Subcutaneous adipose tissue (tissue), 4 donors: ENCODE measurements around the gene NTN3. TPM values are rescaled to one million over a fixed set of nuclear protein-coding genes. Genes with fewer than 3 reads are reported as not detected.

ENCODE experiments used
- total RNA-seq, 4 donors: library from RNA; depleted of rRNA; stranded (reverse); fragments of >200 nt; gene quantifications; one replicate each; pipeline ENCODE4 v1.1.0, GENCODE V29; 2016
- TF ChIP-seq, protein P1 (sequence below): fragments of 450-650 bp; IDR thresholded peaks from one replicate; pipeline ENCODE4 v1.5.1; 2016; ENCODE audit warnings: low read depth, mild to moderate bottlenecking, control low read depth, antibody characterized with exemption, moderate library complexity

NTN3 gene
- not detected for total RNA-seq

- TF ChIP-seq, protein P1, sequence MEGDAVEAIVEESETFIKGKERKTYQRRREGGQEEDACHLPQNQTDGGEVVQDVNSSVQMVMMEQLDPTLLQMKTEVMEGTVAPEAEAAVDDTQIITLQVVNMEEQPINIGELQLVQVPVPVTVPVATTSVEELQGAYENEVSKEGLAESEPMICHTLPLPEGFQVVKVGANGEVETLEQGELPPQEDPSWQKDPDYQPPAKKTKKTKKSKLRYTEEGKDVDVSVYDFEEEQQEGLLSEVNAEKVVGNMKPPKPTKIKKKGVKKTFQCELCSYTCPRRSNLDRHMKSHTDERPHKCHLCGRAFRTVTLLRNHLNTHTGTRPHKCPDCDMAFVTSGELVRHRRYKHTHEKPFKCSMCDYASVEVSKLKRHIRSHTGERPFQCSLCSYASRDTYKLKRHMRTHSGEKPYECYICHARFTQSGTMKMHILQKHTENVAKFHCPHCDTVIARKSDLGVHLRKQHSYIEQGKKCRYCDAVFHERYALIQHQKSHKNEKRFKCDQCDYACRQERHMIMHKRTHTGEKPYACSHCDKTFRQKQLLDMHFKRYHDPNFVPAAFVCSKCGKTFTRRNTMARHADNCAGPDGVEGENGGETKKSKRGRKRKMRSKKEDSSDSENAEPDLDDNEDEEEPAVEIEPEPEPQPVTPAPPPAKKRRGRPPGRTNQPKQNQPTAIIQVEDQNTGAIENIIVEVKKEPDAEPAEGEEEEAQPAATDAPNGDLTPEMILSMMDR = no peak
Measured at GRCh38 chr16:2471016-2471652, at the start of gene NTN3. Gene NTN3 (plus strand): TSS chr16:2471297. CDS start chr16:2471702, 405 bp downstream.

DNA sequence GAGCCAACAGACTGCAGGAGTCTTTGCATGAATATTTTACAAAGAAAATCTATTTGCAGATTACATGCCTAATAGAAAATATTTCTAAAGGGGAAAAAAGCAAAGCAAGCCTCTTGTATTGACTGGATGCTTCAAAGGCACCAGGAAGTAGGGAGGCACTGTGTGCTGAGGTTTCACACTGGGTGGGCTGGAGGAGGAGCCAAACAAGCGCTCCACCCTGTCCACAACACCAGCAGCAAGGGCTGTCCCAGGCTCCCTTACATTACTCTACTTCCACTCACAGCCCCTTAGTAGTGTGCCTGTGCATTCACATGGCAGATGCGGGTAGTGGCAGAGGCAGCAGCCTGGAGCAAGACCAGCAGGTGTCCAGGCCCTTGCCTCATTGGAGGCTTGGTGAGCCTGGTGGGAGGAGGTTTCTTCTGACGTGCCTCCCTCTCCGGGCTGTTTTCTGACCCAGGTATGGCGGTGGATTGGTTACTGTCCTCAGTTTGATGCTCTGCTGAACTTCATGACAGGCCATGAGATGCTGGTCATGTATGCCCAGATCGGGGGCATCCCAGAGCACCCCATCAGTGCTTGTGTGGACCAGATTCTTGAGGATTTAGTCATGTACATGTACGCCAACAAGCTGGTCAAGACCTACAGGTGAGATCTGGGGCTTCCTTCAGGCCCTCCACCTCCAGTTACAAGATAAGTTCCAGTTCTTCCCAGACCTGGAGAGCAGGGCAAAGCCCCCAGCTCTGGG, 48.8 kb upstream of the NTN3 start:
- TF ChIP-seq, protein P1 = no peak

DNA sequence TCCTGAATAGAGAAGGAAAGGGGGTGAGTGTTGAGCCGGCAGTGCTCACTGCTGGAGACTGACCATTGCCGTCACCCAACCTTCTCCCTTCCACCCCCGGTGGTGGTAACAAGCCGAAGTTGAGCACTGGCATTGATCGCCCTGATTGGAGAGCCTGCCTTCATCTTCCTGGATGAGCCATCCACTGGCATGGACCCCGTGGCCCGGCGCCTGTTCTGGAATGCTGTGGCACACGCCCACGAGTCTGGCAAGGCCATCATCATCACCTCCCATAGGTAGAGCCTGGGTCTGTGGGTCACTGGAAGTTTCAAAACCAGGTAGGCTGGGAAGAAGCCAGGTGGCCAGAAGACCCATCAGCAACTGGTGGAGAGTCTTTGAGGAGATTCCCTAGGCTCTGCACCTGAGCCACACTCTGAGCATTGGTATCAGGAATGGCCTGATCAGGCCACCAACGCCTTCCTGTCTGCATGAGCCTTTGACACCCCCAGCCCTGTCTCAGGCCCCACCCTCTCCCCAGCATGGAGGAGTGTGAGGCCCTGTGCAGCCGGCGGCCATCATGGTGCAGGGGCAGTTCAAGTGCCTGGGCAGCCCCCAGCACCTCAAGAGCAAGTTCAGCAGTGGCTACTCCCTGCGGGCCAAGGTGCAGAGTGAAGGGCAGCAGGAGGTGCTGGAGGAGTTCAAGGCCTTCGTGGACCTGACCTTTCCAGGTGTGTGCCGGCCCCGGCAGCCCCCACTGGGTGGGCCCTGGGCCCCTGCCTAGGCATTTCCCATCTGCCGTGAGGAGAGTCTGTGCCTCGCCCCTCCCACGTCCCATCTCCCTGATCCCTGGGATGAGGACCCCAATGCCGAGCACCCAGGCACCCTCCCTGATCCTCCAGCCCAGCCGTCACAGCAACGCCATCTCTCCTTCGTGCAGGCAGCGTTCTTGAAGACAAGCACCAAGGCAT, 46.8 kb upstream of the NTN3 start:
- TF ChIP-seq, protein P1 = no peak

DNA sequence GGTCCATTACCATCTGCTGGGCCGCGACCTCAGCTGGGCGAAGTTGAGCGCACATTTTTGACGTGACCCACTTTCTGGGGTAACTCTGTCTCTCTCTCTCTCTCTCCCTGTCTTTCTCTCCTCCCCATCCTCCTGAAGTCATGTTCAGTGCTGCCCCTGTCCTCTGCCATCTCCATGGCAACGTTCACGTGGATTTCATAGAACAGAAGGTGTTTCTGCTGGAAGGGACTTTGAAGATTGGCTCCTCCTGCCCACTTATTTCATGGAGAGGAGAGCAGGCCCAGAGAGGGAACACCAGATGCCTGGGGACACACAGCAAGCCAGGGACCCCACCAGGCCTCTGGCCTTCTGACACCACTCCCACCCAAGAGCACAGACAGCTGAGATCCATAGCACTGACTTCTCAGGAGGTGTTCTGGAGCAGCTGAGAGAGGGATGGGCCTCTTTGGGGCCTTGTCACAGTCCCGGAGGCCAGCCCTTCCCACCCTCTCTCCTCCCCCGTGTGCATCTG, 46.0 kb upstream of the NTN3 start:
- TF ChIP-seq, protein P1 = no peak

- TF ChIP-seq, protein P1 = no peak
Measured at GRCh38 chr16:2425825-2426430, 45.2 kb upstream of the NTN3 start.

DNA sequence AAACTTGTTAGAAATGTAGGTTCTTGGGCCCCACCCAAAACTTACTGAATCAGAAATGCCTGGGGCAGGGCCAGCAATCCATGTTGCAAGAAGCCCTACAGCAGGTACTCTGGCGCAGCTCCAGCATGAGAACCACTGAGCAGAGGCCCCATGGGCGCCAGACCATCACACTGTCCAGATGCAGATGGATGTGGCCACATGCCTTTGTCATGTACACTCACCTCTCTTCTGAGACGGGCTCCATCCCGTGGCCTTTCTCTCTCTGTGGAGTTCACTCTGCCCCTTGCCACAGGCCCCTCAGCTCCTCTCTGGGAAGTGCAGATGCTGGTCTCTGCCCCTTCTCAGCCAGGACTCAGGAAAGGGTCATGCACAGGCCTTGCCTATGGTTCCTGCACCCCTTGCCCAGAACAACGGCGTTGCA, 44.1 kb upstream of the NTN3 start:
- TF ChIP-seq, protein P1 = no peak
